ENCODE results near the gene ABCB8.
A peak's percentile ranks its signal among the peaks of the same experiment; 100 is the strongest.

Gene ABCB8

GRCh38 chr7:151060416-151061212, 32.4 kb downstream of the ABCB8 start:
- DNase-seq (ENCODE audit: extremely low read depth, low read depth), result no peak
- TF ChIP-seq CTCF (IDR thresholded peaks at IDR 0.05; ENCODE audit: low read depth, low read length, missing control alignments), result peak; percentile 38
- peak overlapping the region; percentile 83 for H3K4me3 ChIP-seq (replicated peaks; ENCODE audit: low read depth, low read length)

DNA sequence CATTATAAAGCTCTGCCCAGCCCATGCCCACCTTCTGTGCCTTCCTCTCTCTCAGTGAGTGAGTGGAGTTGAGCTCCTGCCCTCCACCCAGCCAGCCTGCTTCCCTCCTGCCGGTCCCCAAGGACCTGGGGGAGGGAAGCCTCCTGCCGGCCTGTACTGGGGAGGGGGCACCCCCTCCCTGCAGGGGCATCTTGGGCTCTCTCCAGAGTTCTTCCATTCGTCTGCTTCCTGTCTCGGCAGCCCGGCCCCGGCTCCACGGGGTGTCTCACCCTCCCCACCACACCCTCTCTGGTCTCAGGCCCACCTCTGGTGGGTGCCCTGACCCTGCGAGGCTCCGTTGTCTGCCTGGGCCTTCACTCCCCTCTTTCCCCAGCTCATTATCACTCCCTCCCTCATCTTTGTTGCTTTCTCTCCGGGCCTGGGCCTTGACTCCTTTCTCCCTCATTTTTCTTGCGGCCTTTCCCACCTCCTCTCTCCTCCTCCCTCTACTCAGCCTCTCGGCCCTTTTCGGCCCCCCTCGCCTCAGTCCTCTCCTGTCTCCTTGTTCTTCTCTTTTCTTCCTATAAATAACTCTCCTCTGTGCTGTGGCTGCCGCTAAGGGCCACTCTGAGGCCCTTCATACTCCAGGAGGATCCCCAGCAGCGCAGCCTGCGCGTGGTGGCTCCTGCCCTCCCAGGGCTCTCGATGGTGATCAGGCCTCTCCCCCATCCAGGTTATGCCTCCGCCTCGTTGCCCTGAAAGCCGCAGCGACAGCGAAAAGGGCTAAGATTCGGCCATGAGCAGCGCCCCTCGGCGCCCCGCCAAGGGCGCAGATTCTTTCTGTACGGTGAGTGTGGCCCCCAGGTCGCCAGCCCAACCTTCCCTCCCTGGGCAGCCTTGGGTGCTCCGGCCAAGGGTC, 33.2 kb downstream of the ABCB8 start:
- H3K4me3 ChIP-seq (replicated peaks; ENCODE audit: low read depth, low read length), result peak overlapping the region; percentile 83
- DNase-seq (ENCODE audit: extremely low read depth, low read depth), result no peak
- no peak for TF ChIP-seq CTCF (IDR thresholded peaks at IDR 0.05; ENCODE audit: low read depth, low read length, missing control alignments)

GRCh38 chr7:151062111-151062398, 33.8 kb downstream of the ABCB8 start:
- TF ChIP-seq CTCF (IDR thresholded peaks at IDR 0.05; ENCODE audit: low read depth, low read length, missing control alignments), result no peak
- H3K4me3 ChIP-seq (replicated peaks; ENCODE audit: low read depth, low read length), result peak overlapping the region; percentile 83

GRCh38 chr7:151062399-151063211, 34.4 kb downstream of the ABCB8 start:
- DNase-seq (ENCODE audit: extremely low read depth, low read depth), result no peak
- H3K4me3 ChIP-seq (replicated peaks; ENCODE audit: low read depth, low read length), result peak overlapping the region; percentile 83
- no peak for TF ChIP-seq CTCF (IDR thresholded peaks at IDR 0.05; ENCODE audit: low read depth, low read length, missing control alignments)

More at GRCh38 chr7:151062111-151062398, 33.8 kb downstream of the ABCB8 start:
- no peak for DNase-seq (ENCODE audit: extremely low read depth, low read depth)

DNA sequence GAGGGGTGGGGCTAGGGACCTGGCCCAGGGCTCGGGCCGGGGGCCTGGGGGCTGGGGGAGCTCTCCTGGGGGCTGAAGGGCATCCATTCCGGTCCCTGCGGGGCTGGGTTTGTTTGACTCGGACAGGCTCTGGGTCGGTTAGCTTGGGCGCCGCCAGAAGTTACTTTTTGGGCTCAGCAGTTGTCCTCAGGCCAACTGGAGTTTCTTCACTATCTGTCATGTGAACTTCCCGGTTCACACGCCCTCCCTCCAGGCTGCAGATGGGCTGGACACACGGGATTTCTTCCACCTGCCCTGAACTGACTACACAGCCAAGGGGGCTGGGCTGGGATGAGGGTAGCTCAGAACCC, 34.9 kb downstream of the ABCB8 start:
- no peak for DNase-seq (ENCODE audit: extremely low read depth, low read depth)
- peak overlapping the region; percentile 30 for H3K4me3 ChIP-seq (replicated peaks; ENCODE audit: low read depth, low read length)
- no peak for TF ChIP-seq CTCF (IDR thresholded peaks at IDR 0.05; ENCODE audit: low read depth, low read length, missing control alignments)

- TF ChIP-seq CTCF (IDR thresholded peaks at IDR 0.05; ENCODE audit: low read depth, low read length, missing control alignments), result no peak
- no peak for DNase-seq (ENCODE audit: extremely low read depth, low read depth)
- H3K4me3 ChIP-seq (replicated peaks; ENCODE audit: low read depth, low read length), result no peak overlapping the region
These were observed 36.2 kb downstream of the ABCB8 start for GRCh38 chr7:151064454-151064853.
